DMS 273 (cell line): ENCODE data around the gene COPS7A.
A peak's percentile ranks its signal among the peaks of the same experiment; 100 is the strongest.
"Not testable (repeated sequence)": the region's sequence is repeated elsewhere in the genome, so short reads cannot be mapped to it uniquely, and the experiment has no call there.

ENCODE experiments used
- DNase-seq: peaks from one replicate; lab custom pipeline; 2025; ENCODE audit not compliant: unreplicated experiment; lab: John Stamatoyannopoulos, UW

COPS7A gene

GRCh38 chr12:6701078-6701768 is 22.6 kb upstream of the COPS7A start:
- DNase-seq, result no peak

- peak; percentile 51 for DNase-seq
These were observed 20.2 kb upstream of the COPS7A start for GRCh38 chr12:6703631-6704030.

- not testable (repeated sequence) for DNase-seq
These were observed 15.5 kb upstream of the COPS7A start for GRCh38 chr12:6708351-6708750.

GRCh38 chr12:6708960-6709394 is 14.9 kb upstream of the COPS7A start:
- DNase-seq, result no peak

- DNase-seq, result not testable (repeated sequence)
These were observed 7.6 kb upstream of the COPS7A start for GRCh38 chr12:6716031-6716873.

- no peak for DNase-seq
These were observed 6.9 kb upstream of the COPS7A start for GRCh38 chr12:6716874-6717437.

GRCh38 chr12:6722863-6723262 is 983 bp upstream of the COPS7A start:
- DNase-seq, result no peak

- DNase-seq, result peak; percentile 50
These were observed 557 bp downstream of the COPS7A start for GRCh38 chr12:6724409-6724797.

GRCh38 chr12:6725350-6725749 is 1.5 kb downstream of the COPS7A start:
- DNase-seq, result no peak

- DNase-seq, result no peak
These were observed 5.3 kb downstream of the COPS7A start for GRCh38 chr12:6729186-6729585.

- DNase-seq, result no peak
These were observed 6.3 kb downstream of the COPS7A start for GRCh38 chr12:6730169-6730568.

GRCh38 chr12:6734506-6735387 is 10.9 kb downstream of the COPS7A start:
- no peak for DNase-seq

- DNase-seq, result peak; percentile 70
These were observed 11.8 kb downstream of the COPS7A start for GRCh38 chr12:6735448-6736191.

GRCh38 chr12:6736754-6737153 is 12.9 kb downstream of the COPS7A start:
- DNase-seq, result no peak

- DNase-seq, result not testable (repeated sequence)
These were observed 18.2 kb downstream of the COPS7A start for GRCh38 chr12:6742080-6742479.

- DNase-seq, result no peak
These were observed 19.0 kb downstream of the COPS7A start for GRCh38 chr12:6742834-6743233.

GRCh38 chr12:6743300-6743699 is 19.5 kb downstream of the COPS7A start:
- not testable (repeated sequence) for DNase-seq

GRCh38 chr12:6745741-6746525 is 22.1 kb downstream of the COPS7A start:
- DNase-seq, result no peak

GRCh38 chr12:6747216-6747615 is 23.4 kb downstream of the COPS7A start:
- DNase-seq, result no peak
